Neural cell (in vitro differentiated cells): ENCODE results near the gene PCCA. TPM values are rescaled to one million over a fixed set of nuclear protein-coding genes. Genes with fewer than 3 reads are reported as not detected.

Experiments used
- H2AFZ ChIP-seq: fragments of 200-600, 300-800 bp; sonication (generic), shearing (Covaris generic); 2 replicates; pipeline ENCODE4 v1.6.0; 2014; ENCODE audit warnings: low read depth, mild to moderate bottlenecking, antibody characterized with exemption, low read length, moderate library complexity
- H3F3A ChIP-seq: fragments of 200-600 bp; shearing (Covaris generic); 2 replicates; pipeline ENCODE4 v1.6.1; 2016; ENCODE audit warnings: mild to moderate bottlenecking, moderate library complexity, mixed read lengths, antibody characterized with exemption, low read length; ENCODE audit not compliant: insufficient read depth, poor library complexity, severe bottlenecking
- H3K27ac ChIP-seq: fragments of 200-600, 300-800 bp; sonication (generic), shearing (Covaris generic); 2 replicates; pipeline ENCODE4 v1.5.1; 2014; ENCODE audit warnings: mild to moderate bottlenecking, low read length, moderate library complexity
- H3K27me3 ChIP-seq: fragments of 300-800, 200-600 bp; sonication (generic), shearing (Covaris generic); 2 replicates; pipeline ENCODE4 v1.6.0; 2014; ENCODE audit warnings: mild to moderate bottlenecking, low read depth, low read length, moderate library complexity; ENCODE audit not compliant: insufficient read depth
- H3K36me3 ChIP-seq: fragments of 300-800, 200-600 bp; sonication (generic), shearing (Covaris generic); 2 replicates; pipeline ENCODE4 v1.5.1; 2014; ENCODE audit warnings: mild to moderate bottlenecking, antibody characterized with exemption, low read length, moderate library complexity; ENCODE audit not compliant: insufficient read depth
- H3K4me2 ChIP-seq: fragments of 300-800, 200-600 bp; sonication (generic), shearing (Covaris generic); 2 replicates; pipeline ENCODE4 v1.6.0; 2014; ENCODE audit warnings: mild to moderate bottlenecking, low read length
- H3K4me3 ChIP-seq: fragments of 300-800, 200-600 bp; sonication (generic), shearing (Covaris generic); 2 replicates; pipeline ENCODE4 v1.5.1; 2014; ENCODE audit warnings: mild to moderate bottlenecking, low read length, moderate library complexity
- H3K79me2 ChIP-seq: fragments of 200-600 bp; shearing (Covaris generic); replicated peaks from 2 replicates; pipeline ENCODE4 v1.6.0; 2014; ENCODE audit warnings: mild to moderate bottlenecking, low read length, moderate library complexity; ENCODE audit not compliant: insufficient read depth
- H3K9ac ChIP-seq: fragments of 300-800, 200-600 bp; sonication (generic), shearing (Covaris generic); 2 replicates; pipeline ENCODE4 v1.6.1; 2016; ENCODE audit warnings: mild to moderate bottlenecking, low read length, mixed read lengths
- H3K9me2 ChIP-seq: fragments of 200-600 bp; shearing (Covaris generic); 2 replicates; pipeline ENCODE4 v1.6.1; 2016; ENCODE audit warnings: mild to moderate bottlenecking, low read length, mixed read lengths; ENCODE audit not compliant: insufficient read depth
- H3K9me3 ChIP-seq: fragments of 200-600, 300-800 bp; sonication (generic), shearing (Covaris generic); 2 replicates; pipeline ENCODE4 v1.6.1; 2016; ENCODE audit warnings: mild to moderate bottlenecking, mixed run types, low read length, moderate library complexity, mixed read lengths
- H4K20me1 ChIP-seq: fragments of 200-600 bp; shearing (Covaris generic); 2 replicates; pipeline ENCODE4 v1.6.1; 2016; ENCODE audit warnings: mild to moderate bottlenecking, mixed run types; ENCODE audit not compliant: insufficient read depth
- CTCF ChIP-seq: fragments of 450-650 bp; IDR thresholded peaks from 2 replicates; pipeline ENCODE4 v1.5.1; 2014; ENCODE audit warnings: antibody characterized with exemption, mild to moderate bottlenecking, moderate library complexity; ENCODE audit not compliant: poor library complexity, severe bottlenecking
- EP300 ChIP-seq: fragments of 450-650 bp; conservative IDR thresholded peaks from 2 replicates; pipeline ENCODE4 v1.6.1; 2014; ENCODE audit warnings: antibody characterized with exemption, mild to moderate bottlenecking, moderate library complexity; ENCODE audit not compliant: poor library complexity, severe bottlenecking
- EZH2 ChIP-seq: fragments of 200-600, 300-800 bp; shearing (Covaris generic), sonication (generic); IDR thresholded peaks from 2 replicates; pipeline ENCODE4 v1.6.1; 2014; ENCODE audit warnings: antibody characterized with exemption, low read length, borderline replicate concordance, mild to moderate bottlenecking; ENCODE audit not compliant: insufficient read depth, poor library complexity, severe bottlenecking
- MXI1 ChIP-seq: fragments of 450-650 bp; conservative IDR thresholded peaks from 2 replicates; pipeline ENCODE4 v1.6.1; 2014; ENCODE audit warnings: antibody characterized with exemption, mild to moderate bottlenecking; ENCODE audit not compliant: poor library complexity, severe bottlenecking
- POLR2AphosphoS5 ChIP-seq: IDR thresholded peaks from 2 replicates; pipeline ENCODE4 v1.6.1; 2012
- RAD21 ChIP-seq: fragments of 450-650 bp; conservative IDR thresholded peaks from 2 replicates; pipeline ENCODE4 v1.6.1; 2014; ENCODE audit warnings: antibody characterized with exemption, mild to moderate bottlenecking, moderate library complexity
- REST ChIP-seq: IDR thresholded peaks from 2 replicates; pipeline ENCODE4 v1.6.1; 2012; ENCODE audit warnings: borderline replicate concordance
- SMC3 ChIP-seq: fragments of 450-650 bp; conservative IDR thresholded peaks from 2 replicates; pipeline ENCODE4 v1.6.1; 2014; ENCODE audit warnings: antibody characterized with exemption, mild to moderate bottlenecking, moderate library complexity; ENCODE audit not compliant: poor library complexity
- TAF1 ChIP-seq: IDR thresholded peaks from 2 replicates; pipeline ENCODE4 v1.6.1; 2012; ENCODE audit warnings: low read depth
- polyA plus RNA-seq: library from polyadenylated mRNA; depleted of rRNA; stranded (reverse); fragments of >200 nt; gene quantifications from 2 replicates; pipeline ENCODE4 v1.2.3, GENCODE V29; 2014

Gene PCCA
- polyA plus RNA-seq, 1 donor from 2014 or later, result 17.0 TPM

GRCh38 chr13:100357764-100358163, 268.9 kb downstream of the PCCA start:
- H2AFZ ChIP-seq, result no peak overlapping the region
- H3K27ac ChIP-seq, result no peak overlapping the region
- H3F3A ChIP-seq, result no peaks in the 10 kb centered on the region
- TF ChIP-seq EZH2 (no peak), RAD21 (no peak), SMC3 (no peak), EP300 (no peak), CTCF (no peak), POLR2AphosphoS5 (no peak), MXI1 (no peak), REST (no peak), TAF1 (no peak)
- H3K27me3 ChIP-seq, result no peaks in the 10 kb centered on the region
- H3K4me3 ChIP-seq, result no peak overlapping the region
- H3K36me3 ChIP-seq, result no peaks in the 10 kb centered on the region
- H3K9ac ChIP-seq, result no peak overlapping the region
- H3K9me3 ChIP-seq, result no peaks in the 10 kb centered on the region
- no peak overlapping the region for H3K4me2 ChIP-seq
- H3K79me2 ChIP-seq, result no peaks in the 10 kb centered on the region
- H3K9me2 ChIP-seq, result no peaks in the 10 kb centered on the region
- H4K20me1 ChIP-seq, result no peaks in the 10 kb centered on the region

GRCh38 chr13:100361504-100361903, 272.6 kb downstream of the PCCA start:
- Histone ChIP-seq H3K4me2 (no peak overlapping the region), H3F3A (no peaks in the 10 kb centered on the region), H3K9ac (no peak overlapping the region), H3K9me2 (no peaks in the 10 kb centered on the region), H3K9me3 (no peaks in the 10 kb centered on the region), H3K36me3 (no peaks in the 10 kb centered on the region), H3K27ac (no peak overlapping the region), H3K4me3 (no peak overlapping the region), H4K20me1 (no peaks in the 10 kb centered on the region), H3K79me2 (no peaks in the 10 kb centered on the region), H2AFZ (no peak overlapping the region), H3K27me3 (no peaks in the 10 kb centered on the region)
- no peak for TF ChIP-seq EP300
- TF ChIP-seq RAD21, result no peak
- TF ChIP-seq SMC3, result no peak
- no peak for TF ChIP-seq CTCF
- TF ChIP-seq MXI1, result no peak
- no peak for TF ChIP-seq EZH2
- TF ChIP-seq REST, result no peak
- TF ChIP-seq TAF1, result no peak
- no peak for TF ChIP-seq POLR2AphosphoS5
